Neural progenitor cell (in vitro differentiated cells): ENCODE results near the gene PCNX1.

ENCODE experiments used
- CTCF ChIP-seq: fragments of 200-600 bp; sonication (generic); IDR thresholded peaks from 2 replicates; pipeline ENCODE4 v1.5.1; 2017; ENCODE audit warnings: antibody characterized with exemption, mild to moderate bottlenecking
- EZH2 ChIP-seq: fragments of 200-600 bp; sonication (generic); IDR thresholded peaks from 2 replicates; pipeline ENCODE4 v1.6.1; 2017; ENCODE audit warnings: antibody characterized with exemption, mild to moderate bottlenecking, moderate library complexity
- EZH2phosphoT487 ChIP-seq: fragments of 200-600 bp; sonication (generic); IDR thresholded peaks from 2 replicates; pipeline ENCODE4 v1.6.1; 2017; ENCODE audit warnings: antibody characterized with exemption

GRCh38 chr14:70971560-70971959 is 64.3 kb downstream of the PCNX1 start:
- TF ChIP-seq CTCF (no peak), EZH2 (no peak), EZH2phosphoT487 (no peak)
